Neural progenitor cell (in vitro differentiated cells): ENCODE results near the gene FBLN1. TPM values are rescaled to one million over a fixed set of nuclear protein-coding genes. Genes with fewer than 3 reads are reported as not detected.
"Not testable (repeated sequence)": the region's sequence is repeated elsewhere in the genome, so short reads cannot be mapped to it uniquely, and the experiment has no call there.

Experiments used
- DNase-seq: peaks from one replicate; pipeline ENCODE4 v3.0.0-alpha.2; 2016; ENCODE audit warnings: low spot score
- H2AFZ ChIP-seq: fragments of 200-600 bp; sonication (generic); replicated peaks from 2 replicates; pipeline ENCODE4 v1.6.1; 2016; ENCODE audit warnings: antibody characterized with exemption
- H3F3A ChIP-seq: fragments of 200-600 bp; sonication (generic); 2 replicates; pipeline ENCODE4 v1.6.1; 2016; ENCODE audit warnings: antibody characterized with exemption, low read depth
- H3K27ac ChIP-seq: fragments of 200-600 bp; sonication (generic); 2 replicates; pipeline ENCODE4 v1.5.1; 2016; ENCODE audit warnings: mild to moderate bottlenecking
- H3K27me3 ChIP-seq: fragments of 200-600 bp; sonication (generic); 2 replicates; pipeline ENCODE4 v1.6.1; 2016; ENCODE audit warnings: mild to moderate bottlenecking, moderate library complexity
- H3K36me3 ChIP-seq: fragments of 200-600 bp; sonication (generic); 2 replicates; pipeline ENCODE4 v1.5.1; 2016
- H3K4me1 ChIP-seq: fragments of 200-600 bp; sonication (generic); 2 replicates; pipeline ENCODE4 v1.6.1; 2016; ENCODE audit warnings: mixed run types
- H3K4me2 ChIP-seq: fragments of 200-600 bp; sonication (generic); 2 replicates; pipeline ENCODE4 v1.6.1; 2016
- H3K4me3 ChIP-seq: fragments of 200-600 bp; sonication (generic); 2 replicates; pipeline ENCODE4 v1.5.1; 2016
- H3K79me2 ChIP-seq: fragments of 200-600 bp; sonication (generic); 2 replicates; pipeline ENCODE4 v1.6.1; 2016; ENCODE audit warnings: low read depth
- H3K9ac ChIP-seq: fragments of 200-600 bp; sonication (generic); 2 replicates; pipeline ENCODE4 v1.6.1; 2016
- H3K9me3 ChIP-seq: fragments of 200-600 bp; sonication (generic); 2 replicates; pipeline ENCODE4 v1.5.1; 2016; ENCODE audit warnings: low read depth
- H4K20me1 ChIP-seq: fragments of 200-600 bp; sonication (generic); 2 replicates; pipeline ENCODE4 v1.6.1; 2016; ENCODE audit warnings: low read depth
- H3K27ac Mint-ChIP-seq: 3 replicates; pipeline ENCODE4 v1.8.0; 2021; ENCODE audit warnings: mixed read lengths
- H3K27me3 Mint-ChIP-seq: 2 replicates; pipeline ENCODE4 v1.8.0; 2022; ENCODE audit warnings: low read depth, mild to moderate bottlenecking, inconsistent platforms, moderate library complexity, mixed read lengths; ENCODE audit not compliant: insufficient read depth
- H3K36me3 Mint-ChIP-seq: 3 replicates; pipeline ENCODE4 v1.8.0; 2021; ENCODE audit warnings: mixed read lengths
- H3K4me1 Mint-ChIP-seq: 3 replicates; pipeline ENCODE4 v1.8.0; 2021; ENCODE audit warnings: mixed read lengths
- H3K4me3 Mint-ChIP-seq: 3 replicates; pipeline ENCODE4 v1.8.0; 2021; ENCODE audit warnings: mild to moderate bottlenecking, moderate library complexity, mixed read lengths
- H3K9me3 Mint-ChIP-seq: 3 replicates; pipeline ENCODE4 v1.8.0; 2020; ENCODE audit warnings: mixed read lengths
- EZH2 ChIP-seq: fragments of 200-600 bp; sonication (generic); IDR thresholded peaks from 2 replicates; pipeline ENCODE4 v1.6.1; 2017; ENCODE audit warnings: antibody characterized with exemption, mild to moderate bottlenecking, moderate library complexity
- EZH2phosphoT487 ChIP-seq: fragments of 200-600 bp; sonication (generic); IDR thresholded peaks from 2 replicates; pipeline ENCODE4 v1.6.1; 2017; ENCODE audit warnings: antibody characterized with exemption
- total RNA-seq: library from RNA; depleted of rRNA; stranded (reverse); fragments of >200 nt; gene quantifications from 2 replicates; pipeline ENCODE4 v1.2.3, GENCODE V29; 2015; ENCODE audit warnings: low replicate concordance
- TF ChIP-seq, protein P1 (sequence below): fragments of 200-600 bp; sonication (generic); IDR thresholded peaks from 2 replicates; pipeline ENCODE4 v1.5.1; 2017; ENCODE audit warnings: antibody characterized with exemption, mild to moderate bottlenecking

The FBLN1 gene
- total RNA-seq, 1 donor from 2014 or later: 84.3 TPM

GRCh38 chr22:45617948-45618347, 115.3 kb downstream of the FBLN1 start:
- H3K4me1 ChIP-seq: no peaks in the 10 kb centered on the region
- H3K9ac ChIP-seq: no peak overlapping the region
- H3K4me3 ChIP-seq: no peak overlapping the region
- H3K9me3 ChIP-seq: no peaks in the 10 kb centered on the region
- TF ChIP-seq EZH2phosphoT487 (no peak), EZH2 (no peak)
- TF ChIP-seq, protein P1, sequence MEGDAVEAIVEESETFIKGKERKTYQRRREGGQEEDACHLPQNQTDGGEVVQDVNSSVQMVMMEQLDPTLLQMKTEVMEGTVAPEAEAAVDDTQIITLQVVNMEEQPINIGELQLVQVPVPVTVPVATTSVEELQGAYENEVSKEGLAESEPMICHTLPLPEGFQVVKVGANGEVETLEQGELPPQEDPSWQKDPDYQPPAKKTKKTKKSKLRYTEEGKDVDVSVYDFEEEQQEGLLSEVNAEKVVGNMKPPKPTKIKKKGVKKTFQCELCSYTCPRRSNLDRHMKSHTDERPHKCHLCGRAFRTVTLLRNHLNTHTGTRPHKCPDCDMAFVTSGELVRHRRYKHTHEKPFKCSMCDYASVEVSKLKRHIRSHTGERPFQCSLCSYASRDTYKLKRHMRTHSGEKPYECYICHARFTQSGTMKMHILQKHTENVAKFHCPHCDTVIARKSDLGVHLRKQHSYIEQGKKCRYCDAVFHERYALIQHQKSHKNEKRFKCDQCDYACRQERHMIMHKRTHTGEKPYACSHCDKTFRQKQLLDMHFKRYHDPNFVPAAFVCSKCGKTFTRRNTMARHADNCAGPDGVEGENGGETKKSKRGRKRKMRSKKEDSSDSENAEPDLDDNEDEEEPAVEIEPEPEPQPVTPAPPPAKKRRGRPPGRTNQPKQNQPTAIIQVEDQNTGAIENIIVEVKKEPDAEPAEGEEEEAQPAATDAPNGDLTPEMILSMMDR: no peak
- H3K27me3 Mint-ChIP-seq: peaks cover 2% of the 10 kb centered on the region
- no peak overlapping the region for H3K27ac Mint-ChIP-seq
- no peak for DNase-seq
- H3K4me3 Mint-ChIP-seq: no peak overlapping the region
- no peak overlapping the region for H2AFZ ChIP-seq
- H3K36me3 ChIP-seq: no peaks in the 10 kb centered on the region
- H3K27ac ChIP-seq: no peak overlapping the region
- H3F3A ChIP-seq: no peaks in the 10 kb centered on the region
- no peaks in the 10 kb centered on the region for H3K36me3 Mint-ChIP-seq
- H3K79me2 ChIP-seq: no peaks in the 10 kb centered on the region
- H3K4me2 ChIP-seq: no peak overlapping the region
- H3K4me1 Mint-ChIP-seq: peaks cover 7% of the 10 kb centered on the region
- H4K20me1 ChIP-seq: no peaks in the 10 kb centered on the region
- H3K9me3 Mint-ChIP-seq: peaks cover 17% of the 10 kb centered on the region
- H3K27me3 ChIP-seq: no peaks in the 10 kb centered on the region

- Histone ChIP-seq H3K4me3 (no peak overlapping the region), H3K27ac (no peak overlapping the region), H4K20me1 (no peaks in the 10 kb centered on the region), H3K27me3 (no peaks in the 10 kb centered on the region), H3K9ac (no peak overlapping the region), H3K79me2 (no peaks in the 10 kb centered on the region), H3F3A (no peaks in the 10 kb centered on the region), H3K4me2 (no peak overlapping the region), H3K36me3 (no peaks in the 10 kb centered on the region), H3K9me3 (no peaks in the 10 kb centered on the region), H2AFZ (no peak overlapping the region), H3K4me1 (no peaks in the 10 kb centered on the region)
- Mint-ChIP-seq H3K36me3 (no peaks in the 10 kb centered on the region), H3K4me3 (no peak overlapping the region), H3K9me3 (peaks cover 17% of the 10 kb centered on the region), H3K27ac (no peak overlapping the region), H3K4me1 (no peaks in the 10 kb centered on the region), H3K27me3 (peaks cover 2% of the 10 kb centered on the region)
- no peak for DNase-seq
- TF ChIP-seq, protein P1: no peak
- TF ChIP-seq EZH2phosphoT487 (no peak), EZH2 (no peak)
Observed at GRCh38 chr22:45620706-45621105, 118.0 kb downstream of the FBLN1 start.

GRCh38 chr22:45621836-45622600, 119.3 kb downstream of the FBLN1 start:
- no peak for DNase-seq
- Histone ChIP-seq H3K36me3 (no peaks in the 10 kb centered on the region), H4K20me1 (no peaks in the 10 kb centered on the region), H3K27ac (no peak overlapping the region), H3F3A (no peaks in the 10 kb centered on the region), H3K4me2 (no peak overlapping the region), H3K9ac (no peak overlapping the region), H3K4me3 (no peak overlapping the region), H3K79me2 (no peaks in the 10 kb centered on the region), H3K9me3 (no peaks in the 10 kb centered on the region), H2AFZ (no peak overlapping the region), H3K27me3 (no peaks in the 10 kb centered on the region), H3K4me1 (no peaks in the 10 kb centered on the region)
- peaks cover 15% of the 10 kb centered on the region for H3K9me3 Mint-ChIP-seq
- H3K27ac Mint-ChIP-seq: no peak overlapping the region
- TF ChIP-seq EZH2phosphoT487: no peak
- TF ChIP-seq, protein P1: no peak
- TF ChIP-seq EZH2: no peak
- H3K4me3 Mint-ChIP-seq: no peak overlapping the region
- H3K27me3 Mint-ChIP-seq: peaks cover 4% of the 10 kb centered on the region
- no peaks in the 10 kb centered on the region for H3K36me3 Mint-ChIP-seq
- H3K4me1 Mint-ChIP-seq: no peaks in the 10 kb centered on the region

- H4K20me1 ChIP-seq, H3K27me3 Mint-ChIP-seq, H3K27ac ChIP-seq, H3K4me1 Mint-ChIP-seq, H2AFZ ChIP-seq, H3F3A ChIP-seq, H3K27me3 ChIP-seq, H3K4me3 ChIP-seq, DNase-seq, H3K36me3 ChIP-seq, H3K4me1 ChIP-seq, H3K27ac Mint-ChIP-seq, H3K9me3 ChIP-seq, H3K4me3 Mint-ChIP-seq, H3K9ac ChIP-seq, H3K79me2 ChIP-seq, H3K36me3 Mint-ChIP-seq, H3K4me2 ChIP-seq: not testable (repeated sequence)
- H3K9me3 Mint-ChIP-seq: peaks cover 14% of the 10 kb centered on the region
Observed at GRCh38 chr22:45623464-45624145, 120.9 kb downstream of the FBLN1 start.
